ENCODE measurements around the gene ZFPM1.

The ZFPM1 gene

GRCh38 chr16:88519938-88520653 is 67.0 kb downstream of the ZFPM1 start:
- DNase-seq (ENCODE audit: low read depth in 1 of 2, low spot score in 1 of 2) = no peak
- TF ChIP-seq, protein P1, sequence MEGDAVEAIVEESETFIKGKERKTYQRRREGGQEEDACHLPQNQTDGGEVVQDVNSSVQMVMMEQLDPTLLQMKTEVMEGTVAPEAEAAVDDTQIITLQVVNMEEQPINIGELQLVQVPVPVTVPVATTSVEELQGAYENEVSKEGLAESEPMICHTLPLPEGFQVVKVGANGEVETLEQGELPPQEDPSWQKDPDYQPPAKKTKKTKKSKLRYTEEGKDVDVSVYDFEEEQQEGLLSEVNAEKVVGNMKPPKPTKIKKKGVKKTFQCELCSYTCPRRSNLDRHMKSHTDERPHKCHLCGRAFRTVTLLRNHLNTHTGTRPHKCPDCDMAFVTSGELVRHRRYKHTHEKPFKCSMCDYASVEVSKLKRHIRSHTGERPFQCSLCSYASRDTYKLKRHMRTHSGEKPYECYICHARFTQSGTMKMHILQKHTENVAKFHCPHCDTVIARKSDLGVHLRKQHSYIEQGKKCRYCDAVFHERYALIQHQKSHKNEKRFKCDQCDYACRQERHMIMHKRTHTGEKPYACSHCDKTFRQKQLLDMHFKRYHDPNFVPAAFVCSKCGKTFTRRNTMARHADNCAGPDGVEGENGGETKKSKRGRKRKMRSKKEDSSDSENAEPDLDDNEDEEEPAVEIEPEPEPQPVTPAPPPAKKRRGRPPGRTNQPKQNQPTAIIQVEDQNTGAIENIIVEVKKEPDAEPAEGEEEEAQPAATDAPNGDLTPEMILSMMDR (IDR thresholded peaks at IDR 0.05; ENCODE audit: insufficient read depth, low read length) = no peak
- H3K4me3 ChIP-seq (replicated peaks; ENCODE audit: insufficient read depth, low read length) = no peak overlapping the region
- H3K27ac ChIP-seq (replicated peaks) = no peak overlapping the region
- no peaks in the 10 kb centered on the region for H3K27me3 ChIP-seq (ENCODE audit: insufficient read depth, poor library complexity, severe bottlenecking)

GRCh38 chr16:88521674-88522073 is 68.6 kb downstream of the ZFPM1 start:
- H3K27me3 ChIP-seq (ENCODE audit: insufficient read depth, poor library complexity, severe bottlenecking) = no peaks in the 10 kb centered on the region
- DNase-seq (ENCODE audit: low read depth in 1 of 2, low spot score in 1 of 2) = no peak
- no peak overlapping the region for H3K4me3 ChIP-seq (replicated peaks; ENCODE audit: insufficient read depth, low read length)
- H3K27ac ChIP-seq (replicated peaks) = no peak overlapping the region
- TF ChIP-seq, protein P1 (IDR thresholded peaks at IDR 0.05; ENCODE audit: insufficient read depth, low read length) = no peak
- TF ChIP-seq, protein P2, sequence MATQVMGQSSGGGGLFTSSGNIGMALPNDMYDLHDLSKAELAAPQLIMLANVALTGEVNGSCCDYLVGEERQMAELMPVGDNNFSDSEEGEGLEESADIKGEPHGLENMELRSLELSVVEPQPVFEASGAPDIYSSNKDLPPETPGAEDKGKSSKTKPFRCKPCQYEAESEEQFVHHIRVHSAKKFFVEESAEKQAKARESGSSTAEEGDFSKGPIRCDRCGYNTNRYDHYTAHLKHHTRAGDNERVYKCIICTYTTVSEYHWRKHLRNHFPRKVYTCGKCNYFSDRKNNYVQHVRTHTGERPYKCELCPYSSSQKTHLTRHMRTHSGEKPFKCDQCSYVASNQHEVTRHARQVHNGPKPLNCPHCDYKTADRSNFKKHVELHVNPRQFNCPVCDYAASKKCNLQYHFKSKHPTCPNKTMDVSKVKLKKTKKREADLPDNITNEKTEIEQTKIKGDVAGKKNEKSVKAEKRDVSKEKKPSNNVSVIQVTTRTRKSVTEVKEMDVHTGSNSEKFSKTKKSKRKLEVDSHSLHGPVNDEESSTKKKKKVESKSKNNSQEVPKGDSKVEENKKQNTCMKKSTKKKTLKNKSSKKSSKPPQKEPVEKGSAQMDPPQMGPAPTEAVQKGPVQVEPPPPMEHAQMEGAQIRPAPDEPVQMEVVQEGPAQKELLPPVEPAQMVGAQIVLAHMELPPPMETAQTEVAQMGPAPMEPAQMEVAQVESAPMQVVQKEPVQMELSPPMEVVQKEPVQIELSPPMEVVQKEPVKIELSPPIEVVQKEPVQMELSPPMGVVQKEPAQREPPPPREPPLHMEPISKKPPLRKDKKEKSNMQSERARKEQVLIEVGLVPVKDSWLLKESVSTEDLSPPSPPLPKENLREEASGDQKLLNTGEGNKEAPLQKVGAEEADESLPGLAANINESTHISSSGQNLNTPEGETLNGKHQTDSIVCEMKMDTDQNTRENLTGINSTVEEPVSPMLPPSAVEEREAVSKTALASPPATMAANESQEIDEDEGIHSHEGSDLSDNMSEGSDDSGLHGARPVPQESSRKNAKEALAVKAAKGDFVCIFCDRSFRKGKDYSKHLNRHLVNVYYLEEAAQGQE (IDR thresholded peaks at IDR 0.05; ENCODE audit: insufficient replicate concordance, low read depth) = no peak
- TF ChIP-seq GABPA (IDR thresholded peaks at IDR 0.05; ENCODE audit: low read depth) (no peak), POLR2AphosphoS5 (IDR thresholded peaks at IDR 0.05; ENCODE audit: low read depth) (no peak), SPI1 (IDR thresholded peaks at IDR 0.05; ENCODE audit: borderline replicate concordance, low read depth) (no peak)

GRCh38 chr16:88522276-88522949 is 69.3 kb downstream of the ZFPM1 start:
- TF ChIP-seq POLR2AphosphoS5 (IDR thresholded peaks at IDR 0.05; ENCODE audit: low read depth) = no peak
- no peak for TF ChIP-seq GABPA (IDR thresholded peaks at IDR 0.05; ENCODE audit: low read depth)
- TF ChIP-seq, protein P2 (IDR thresholded peaks at IDR 0.05; ENCODE audit: insufficient replicate concordance, low read depth) = no peak
- TF ChIP-seq SPI1 (IDR thresholded peaks at IDR 0.05; ENCODE audit: borderline replicate concordance, low read depth) = no peak
- TF ChIP-seq, protein P1 (IDR thresholded peaks at IDR 0.05; ENCODE audit: insufficient read depth, low read length) = no peak
- no peak overlapping the region for H3K27ac ChIP-seq (replicated peaks)
- H3K27me3 ChIP-seq (ENCODE audit: insufficient read depth, poor library complexity, severe bottlenecking) = no peaks in the 10 kb centered on the region
- no peak overlapping the region for H3K4me3 ChIP-seq (replicated peaks; ENCODE audit: insufficient read depth, low read length)
- DNase-seq (ENCODE audit: low read depth in 1 of 2, low spot score in 1 of 2) = no peak

Measured in HL-60 (cell line).